ENCODE measurements around the gene RNASEH2C.

GRCh38 chr11:65695459-65696241 lies 24.9 kb downstream of the RNASEH2C start:
- TF ChIP-seq CTCF (conservative IDR thresholded peaks at IDR 0.05) = no peak
- no peak for TF ChIP-seq EZH2 (IDR thresholded peaks at IDR 0.05; ENCODE audit: low read depth)

Measured in PC-9 (cell line).